Activated T-cell treated with anti-CD3 and anti-CD28 coated beads for 48 hours (primary cell): ENCODE measurements around the gene FSTL3.

Experiments
- DNase-seq: peaks from one replicate; pipeline ENCODE4 v3.0.0-alpha.2; 2020; ENCODE audit warnings: low read depth

The FSTL3 gene

GRCh38 chr19:645912-646778 lies 30.0 kb upstream of the FSTL3 start:
- DNase-seq, result no peak

GRCh38 chr19:646779-647565 lies 29.2 kb upstream of the FSTL3 start:
- no peak for DNase-seq

GRCh38 chr19:647566-648284 lies 28.5 kb upstream of the FSTL3 start:
- no peak for DNase-seq

GRCh38 chr19:648305-648704 lies 27.9 kb upstream of the FSTL3 start:
- DNase-seq, result no peak

- no peak for DNase-seq
These were observed 27.0 kb upstream of the FSTL3 start for GRCh38 chr19:648904-649801.

GRCh38 chr19:650121-650520 lies 26.1 kb upstream of the FSTL3 start:
- no peak for DNase-seq

GRCh38 chr19:651114-651818 lies 24.9 kb upstream of the FSTL3 start:
- DNase-seq, result no peak

- no peak for DNase-seq
These were observed 24.2 kb upstream of the FSTL3 start for GRCh38 chr19:651991-652390.

- DNase-seq, result no peak
These were observed 23.5 kb upstream of the FSTL3 start for GRCh38 chr19:652467-653389.

GRCh38 chr19:653425-653824 lies 22.8 kb upstream of the FSTL3 start:
- DNase-seq, result no peak

GRCh38 chr19:655691-656090 lies 20.5 kb upstream of the FSTL3 start:
- DNase-seq, result no peak

- DNase-seq, result no peak
These were observed 19.2 kb upstream of the FSTL3 start for GRCh38 chr19:656751-657559.

- DNase-seq, result no peak
These were observed 18.6 kb upstream of the FSTL3 start for GRCh38 chr19:657611-658010.

- no peak for DNase-seq
These were observed 17.9 kb upstream of the FSTL3 start for GRCh38 chr19:658059-658839.

GRCh38 chr19:658916-659839 lies 17.0 kb upstream of the FSTL3 start:
- no peak for DNase-seq

GRCh38 chr19:660793-661426 lies 15.3 kb upstream of the FSTL3 start:
- no peak for DNase-seq
